Measurements from ENCODE around the gene MUC20.

DNA sequence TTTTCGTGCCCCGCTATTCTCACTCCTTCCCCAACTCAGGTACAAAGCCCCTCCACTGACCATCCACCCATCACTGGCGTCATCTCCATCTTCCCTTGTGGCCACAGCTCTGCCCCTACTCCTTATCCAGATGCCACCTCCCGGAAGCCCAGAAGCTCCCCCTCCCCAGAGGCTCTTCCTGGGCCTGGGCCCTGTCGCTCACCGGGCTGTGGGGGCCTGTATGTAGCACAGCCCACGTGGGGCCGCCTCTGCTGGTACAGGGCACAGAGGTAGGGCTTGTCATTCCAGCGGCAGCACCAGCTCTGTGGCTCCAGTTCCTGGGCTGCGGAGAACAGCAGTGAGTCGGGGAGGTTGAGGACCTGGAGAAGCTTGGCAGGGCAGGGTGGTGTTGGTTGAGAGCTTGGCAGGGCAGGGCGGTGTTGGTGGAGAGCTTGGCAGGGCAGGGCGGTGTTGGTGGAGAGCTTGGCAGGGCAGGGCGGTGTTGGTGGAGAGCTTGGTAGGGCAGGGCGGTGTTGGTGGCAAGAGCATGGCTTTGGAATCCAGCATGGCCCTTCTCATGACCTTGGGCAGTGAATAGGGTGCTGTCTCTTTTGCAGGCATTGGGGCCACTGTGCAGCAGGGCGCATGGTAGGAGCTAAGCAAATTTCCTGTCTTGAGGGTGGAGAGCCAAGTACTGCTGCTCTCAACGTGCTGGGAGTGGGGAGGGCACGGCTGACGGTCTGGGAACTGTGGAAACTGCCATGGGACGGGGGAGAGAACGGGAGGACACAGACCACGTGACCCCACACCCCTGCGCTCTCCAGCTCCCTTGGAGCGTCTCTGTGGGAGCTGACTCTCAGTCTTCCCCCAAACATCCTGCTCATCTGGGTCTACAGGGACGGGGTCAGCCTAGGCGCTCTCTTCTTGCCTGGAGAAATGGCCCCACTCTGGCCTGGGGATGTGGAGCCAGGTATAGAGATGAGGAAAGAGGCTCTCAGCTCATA, 43.4 kb downstream of the MUC20 start:
- TF ChIP-seq, protein P1, sequence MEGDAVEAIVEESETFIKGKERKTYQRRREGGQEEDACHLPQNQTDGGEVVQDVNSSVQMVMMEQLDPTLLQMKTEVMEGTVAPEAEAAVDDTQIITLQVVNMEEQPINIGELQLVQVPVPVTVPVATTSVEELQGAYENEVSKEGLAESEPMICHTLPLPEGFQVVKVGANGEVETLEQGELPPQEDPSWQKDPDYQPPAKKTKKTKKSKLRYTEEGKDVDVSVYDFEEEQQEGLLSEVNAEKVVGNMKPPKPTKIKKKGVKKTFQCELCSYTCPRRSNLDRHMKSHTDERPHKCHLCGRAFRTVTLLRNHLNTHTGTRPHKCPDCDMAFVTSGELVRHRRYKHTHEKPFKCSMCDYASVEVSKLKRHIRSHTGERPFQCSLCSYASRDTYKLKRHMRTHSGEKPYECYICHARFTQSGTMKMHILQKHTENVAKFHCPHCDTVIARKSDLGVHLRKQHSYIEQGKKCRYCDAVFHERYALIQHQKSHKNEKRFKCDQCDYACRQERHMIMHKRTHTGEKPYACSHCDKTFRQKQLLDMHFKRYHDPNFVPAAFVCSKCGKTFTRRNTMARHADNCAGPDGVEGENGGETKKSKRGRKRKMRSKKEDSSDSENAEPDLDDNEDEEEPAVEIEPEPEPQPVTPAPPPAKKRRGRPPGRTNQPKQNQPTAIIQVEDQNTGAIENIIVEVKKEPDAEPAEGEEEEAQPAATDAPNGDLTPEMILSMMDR (IDR thresholded peaks at IDR 0.05) = no peak
- no peak for TF ChIP-seq POLR2A (IDR thresholded peaks at IDR 0.05)

All from ovary (tissue), 3 donors.